Stimulated activated naive CD4-positive, alpha-beta T cell treated with Interleukin-2 at 50 U/mL for 16 hours (primary cell): ENCODE measurements around the gene SLC43A3.
"Not testable (repeated sequence)": the region's sequence is repeated elsewhere in the genome, so short reads cannot be mapped to it uniquely, and the experiment has no call there.

Experiments used
- DNase-seq: peaks from one replicate; lab custom pipeline; 2025; lab: John Stamatoyannopoulos, UW

Gene SLC43A3

DNA sequence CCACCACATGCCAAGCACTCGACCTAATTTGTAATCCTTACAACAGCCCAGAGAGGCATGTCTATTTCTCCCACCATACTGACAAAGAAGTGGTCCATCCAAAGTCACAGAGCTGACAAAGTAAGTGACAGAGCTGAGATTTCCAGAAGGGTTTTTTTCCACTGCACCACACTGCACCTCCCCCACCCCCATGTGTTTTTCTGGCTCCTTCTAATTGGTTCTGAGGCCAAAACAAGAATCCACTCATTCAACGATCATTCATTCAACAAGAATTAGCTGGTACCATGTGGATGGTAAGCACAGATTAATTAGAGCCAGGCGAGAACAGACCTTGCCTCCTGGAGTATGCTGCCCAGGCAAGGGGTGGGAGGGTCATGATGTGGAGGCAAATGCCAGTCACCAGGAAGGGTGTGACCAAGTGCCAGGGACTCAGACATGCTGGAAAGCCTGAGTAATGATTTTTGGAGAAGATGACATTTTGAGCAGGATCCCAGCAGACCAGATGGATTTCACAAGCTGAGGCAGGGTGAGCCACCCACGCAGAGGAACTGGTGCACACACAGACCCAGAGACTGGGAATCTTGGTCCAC, 21.6 kb downstream of the SLC43A3 start:
- no peak for DNase-seq

- DNase-seq = no peak
Measured at GRCh38 chr11:57403802-57404147, 23.1 kb downstream of the SLC43A3 start.

DNA sequence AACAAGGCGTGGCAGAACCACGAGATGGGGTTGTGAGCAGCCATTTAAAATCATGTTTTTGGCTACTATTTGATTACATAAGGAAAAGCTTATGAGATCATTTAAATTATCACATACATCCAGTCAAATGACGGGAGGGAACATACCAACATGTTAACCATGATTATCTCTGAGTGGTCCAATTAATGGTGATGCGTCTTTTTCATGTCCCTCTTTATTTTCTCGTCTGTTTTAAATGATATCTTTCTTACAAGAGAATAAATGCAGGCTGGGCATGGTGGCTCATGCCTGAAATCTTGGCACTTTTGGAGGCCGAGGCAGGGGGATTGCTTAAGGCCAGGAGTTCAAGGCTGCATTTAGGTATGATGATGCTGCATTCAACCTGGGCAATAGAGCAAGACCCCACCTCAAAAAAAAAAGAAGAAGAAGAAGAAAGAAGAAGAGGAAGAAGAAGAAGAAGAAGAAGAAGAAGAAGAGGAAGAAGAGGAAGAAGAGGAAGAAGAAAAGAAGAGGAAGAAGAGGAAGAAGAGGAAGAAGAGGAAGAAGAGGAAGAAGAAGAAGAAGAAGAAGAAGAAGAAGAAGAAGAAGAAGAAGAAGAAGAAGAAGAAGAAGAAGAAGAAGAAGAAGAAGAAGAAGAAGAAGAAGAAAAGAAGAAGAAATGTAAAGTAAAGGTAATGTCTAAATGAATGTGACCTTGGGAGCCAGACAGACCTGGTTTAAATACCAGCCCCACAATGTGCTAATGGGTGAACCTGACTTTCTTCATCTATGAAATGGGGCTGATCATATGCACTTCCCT, 23.7 kb downstream of the SLC43A3 start:
- DNase-seq = not testable (repeated sequence)

DNA sequence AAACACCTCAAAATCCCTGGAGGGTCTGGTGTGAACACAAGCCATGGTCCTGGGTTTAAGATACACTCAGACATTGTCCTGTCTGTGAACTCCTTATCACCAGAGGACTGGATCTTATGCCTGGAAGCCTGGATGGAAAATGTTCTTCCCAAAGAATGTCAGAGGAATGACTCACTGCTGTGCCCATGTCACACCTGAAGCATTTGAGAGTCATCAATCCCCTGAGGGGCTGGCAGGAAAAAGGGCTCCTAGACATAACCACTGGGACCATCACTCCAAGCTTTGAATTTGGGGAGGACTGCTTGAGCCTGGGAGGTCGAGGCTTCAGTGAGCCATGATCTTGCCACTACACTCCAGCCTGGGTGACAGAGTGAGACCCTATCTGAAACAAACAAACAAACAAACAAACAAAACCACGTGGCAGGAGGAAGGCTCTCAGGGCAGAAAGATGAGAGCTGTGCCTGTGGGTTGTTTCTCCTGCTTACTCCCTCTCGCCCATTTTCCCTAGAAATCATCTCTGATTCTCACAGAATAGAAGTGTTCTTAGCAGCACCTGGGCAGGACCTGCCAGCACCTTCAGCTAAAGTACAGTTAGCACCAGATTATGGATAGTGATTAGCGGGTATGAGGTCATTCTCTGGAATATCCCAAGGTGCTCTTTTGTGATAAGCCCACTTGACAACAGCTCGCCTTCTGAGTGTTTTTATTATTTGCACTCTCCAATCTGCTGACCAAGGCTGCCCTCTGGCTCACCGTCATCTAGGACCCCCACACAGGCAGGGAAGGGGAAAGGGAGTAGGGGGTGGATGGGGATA, 24.5 kb downstream of the SLC43A3 start:
- DNase-seq = no peak

DNA sequence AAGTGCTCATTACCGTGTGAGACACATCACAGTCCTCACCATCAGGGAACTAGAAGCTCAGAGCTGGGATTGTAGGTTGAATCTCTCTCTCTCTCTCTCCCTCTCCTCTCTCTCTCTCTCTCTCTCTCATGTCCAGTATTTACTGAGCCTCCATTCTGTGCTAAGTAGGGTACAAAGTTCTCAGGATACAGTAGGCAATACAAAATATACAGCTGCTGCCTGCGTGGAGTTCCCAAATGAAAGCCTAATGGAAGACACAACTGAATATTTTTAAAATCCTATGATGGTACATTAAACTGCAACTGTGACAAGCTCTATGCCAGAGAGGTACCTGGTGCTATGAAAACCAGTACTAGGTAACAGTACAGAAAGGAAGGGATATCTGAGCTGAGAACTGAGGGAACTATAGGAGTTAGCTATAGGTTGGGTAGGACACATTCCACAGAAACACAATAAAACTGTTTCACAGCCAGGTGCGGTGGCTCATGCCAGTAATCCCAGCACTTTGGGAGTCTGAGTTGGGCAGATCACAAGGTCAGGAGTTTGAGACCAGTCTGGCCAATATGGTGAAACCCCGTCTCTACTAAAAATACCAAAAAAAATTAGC, 26.8 kb downstream of the SLC43A3 start:
- no peak for DNase-seq

GRCh38 chr11:57399221-57399620, 27.7 kb downstream of the SLC43A3 start:
- no peak for DNase-seq

DNA sequence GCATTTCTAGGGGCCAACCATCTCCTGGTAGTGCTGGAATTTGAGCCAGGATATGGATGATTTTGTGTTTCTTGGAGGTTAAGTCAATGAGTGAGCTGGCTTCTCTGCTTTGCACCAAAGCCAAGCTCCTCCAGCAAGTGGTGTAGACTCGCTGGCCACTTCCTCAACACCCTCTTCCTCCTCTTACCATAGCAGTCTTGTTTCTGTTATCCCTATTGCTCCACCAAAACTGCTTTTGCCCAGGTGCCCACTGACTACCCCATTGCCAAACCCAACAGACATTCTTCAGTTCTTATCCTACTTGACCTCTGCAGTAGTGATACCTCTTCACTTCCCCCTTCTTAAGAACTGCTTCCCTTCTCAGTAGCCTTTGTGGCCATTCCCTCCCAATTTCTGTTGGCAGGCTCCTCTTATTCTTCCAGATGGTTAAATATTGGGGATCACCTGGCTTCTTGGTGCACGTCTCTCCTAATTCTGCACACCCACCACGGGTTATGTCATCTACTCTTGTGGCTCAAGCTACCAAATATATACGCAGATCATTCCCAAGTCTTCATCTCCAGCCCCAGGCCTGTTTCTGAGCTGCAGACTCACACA, 29.4 kb downstream of the SLC43A3 start:
- no peak for DNase-seq

GRCh38 chr11:57396744-57397143, 30.2 kb downstream of the SLC43A3 start:
- DNase-seq = no peak

DNA sequence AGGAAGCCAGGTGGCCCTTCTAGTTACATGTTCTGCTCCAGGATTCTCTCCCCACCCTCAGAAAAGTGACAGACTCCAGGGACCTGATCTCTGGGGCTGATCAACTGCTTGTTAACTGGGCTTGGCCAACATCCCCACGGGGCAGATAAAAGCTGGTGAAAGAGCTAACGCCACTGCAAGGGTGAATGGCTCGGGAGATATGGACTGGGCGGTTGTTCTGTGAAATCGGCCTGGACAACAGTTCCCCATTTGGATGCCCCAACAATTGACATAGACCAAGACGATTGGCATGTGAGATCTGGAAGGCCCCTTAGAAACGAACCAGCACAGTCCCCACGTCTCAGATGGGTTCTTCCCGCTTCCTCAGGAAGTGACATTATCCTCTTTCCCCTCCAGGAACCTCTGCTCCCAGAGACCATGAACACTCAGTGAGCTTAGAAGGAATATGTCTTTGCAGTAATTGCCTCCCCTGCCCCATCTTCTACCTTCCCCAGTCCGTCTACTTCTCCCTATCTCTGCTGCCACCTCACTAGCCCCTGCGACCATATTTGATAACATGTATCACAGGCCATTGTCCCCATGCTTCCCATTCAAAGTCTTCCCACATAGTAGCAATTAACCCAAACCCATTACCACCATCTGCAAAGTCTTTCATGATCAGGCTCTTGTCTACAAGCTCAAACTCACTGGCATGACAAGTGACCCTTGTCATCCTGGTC, 30.9 kb downstream of the SLC43A3 start:
- no peak for DNase-seq

- DNase-seq = no peak
Measured at GRCh38 chr11:57394203-57394965, 32.5 kb downstream of the SLC43A3 start.

GRCh38 chr11:57392763-57393105, 34.2 kb downstream of the SLC43A3 start:
- DNase-seq = no peak

DNA sequence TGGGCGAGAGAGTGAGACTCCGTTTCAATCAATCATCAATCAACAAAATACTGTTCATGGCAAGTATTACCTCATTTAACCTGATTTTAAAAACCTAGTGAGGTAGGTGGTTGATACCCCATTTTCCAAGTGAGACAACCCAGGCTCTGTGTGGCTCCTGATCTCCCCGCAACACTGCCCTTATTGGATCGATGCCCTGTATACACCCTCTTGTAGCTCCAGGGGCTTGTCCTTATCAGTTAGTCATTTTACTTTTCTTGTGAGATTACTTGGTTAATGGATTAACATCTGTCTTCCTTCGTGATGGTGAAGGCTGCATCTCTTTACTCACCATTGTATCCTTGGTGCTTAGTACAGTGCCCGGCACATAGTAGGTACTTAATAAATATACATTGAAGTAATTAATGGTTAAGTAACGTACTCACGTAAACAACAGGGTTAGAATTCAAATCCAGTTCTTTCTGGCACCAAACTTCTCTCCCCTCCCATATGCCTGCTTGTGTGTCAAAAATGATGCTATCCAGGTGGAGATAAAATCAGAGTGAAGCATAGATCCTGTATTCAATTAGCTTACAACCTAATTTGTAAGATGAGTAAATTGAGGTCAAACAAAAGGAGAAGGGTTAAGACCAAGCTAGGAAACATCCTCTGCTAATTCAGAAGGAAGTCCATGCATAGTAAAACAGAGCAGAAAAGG, 34.7 kb downstream of the SLC43A3 start:
- DNase-seq = no peak

GRCh38 chr11:57391539-57391938, 35.4 kb downstream of the SLC43A3 start:
- no peak for DNase-seq

DNA sequence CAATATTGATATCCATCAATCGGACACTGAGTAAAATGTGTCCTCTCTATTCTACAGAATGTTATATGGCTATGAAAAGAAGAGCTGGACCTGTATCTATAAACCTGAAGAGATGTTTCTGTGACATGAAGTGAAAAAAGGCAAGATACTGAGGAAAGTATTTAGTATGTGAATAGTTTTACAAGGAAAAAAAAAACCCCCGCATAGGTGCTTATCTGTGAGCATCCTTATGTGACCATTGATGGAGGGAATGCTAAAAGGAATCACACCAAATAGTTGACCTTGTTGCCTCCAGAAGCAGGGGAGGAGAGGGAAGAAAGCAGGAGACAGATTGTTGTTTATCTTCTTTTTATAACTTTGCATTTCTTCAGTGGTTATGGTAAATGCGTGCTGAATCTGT, 35.8 kb downstream of the SLC43A3 start:
- no peak for DNase-seq

DNA sequence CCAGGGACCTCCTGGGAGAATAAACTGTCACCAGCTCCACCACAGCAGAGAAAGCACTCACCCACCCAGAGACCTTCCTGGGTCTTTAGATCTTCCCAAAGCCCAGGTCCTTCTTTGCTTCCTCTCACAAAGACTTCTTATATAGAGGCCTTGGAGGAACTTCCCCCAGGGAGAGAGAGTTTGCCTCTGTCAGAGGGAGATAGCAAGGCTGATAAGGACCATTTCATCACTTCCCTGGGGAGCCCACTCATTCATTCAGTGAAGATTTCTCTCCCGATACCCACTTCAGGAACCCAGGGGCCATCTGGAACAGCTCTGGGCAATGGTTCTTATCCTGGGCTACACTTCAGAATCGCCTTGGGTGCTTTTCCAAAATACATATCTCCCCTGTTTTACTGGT, 36.4 kb downstream of the SLC43A3 start, which contains the start of gene PRG2:
Gene PRG2, minus strand, starts transcription at position 116 of the 400 bp plus-strand sequence. CDS start 706 bp downstream, outside the sequence.
- no peak for DNase-seq

- DNase-seq = no peak
Measured at GRCh38 chr11:57387289-57388030, 39.5 kb downstream of the SLC43A3 start.

GRCh38 chr11:57386178-57386940, 40.6 kb downstream of the SLC43A3 start:
- DNase-seq = no peak

DNA sequence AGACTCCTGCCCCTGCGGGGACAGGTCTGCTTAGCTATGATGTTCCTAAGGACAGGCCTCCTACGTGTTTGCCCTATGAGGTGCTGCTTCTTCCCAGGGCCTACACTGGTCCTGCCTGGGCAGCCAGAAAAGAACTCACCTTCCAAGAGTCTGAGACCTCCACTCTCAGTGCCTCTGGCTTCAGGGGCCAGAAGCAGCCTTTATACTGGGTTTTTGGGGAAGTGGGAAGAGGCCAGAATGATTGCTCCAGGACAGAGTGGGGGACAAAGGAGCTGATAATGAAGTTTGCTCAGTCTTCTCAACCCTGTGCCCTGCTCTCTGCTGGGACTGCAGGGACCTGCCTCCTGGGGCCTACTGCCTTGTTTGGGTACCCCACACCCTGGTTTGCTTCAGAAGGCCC, 45.9 kb downstream of the SLC43A3 start, which contains the start of gene PRG3:
Gene PRG3, minus strand, starts transcription at position 176 of the 400 bp plus-strand sequence. CDS start 442 bp downstream, outside the sequence.
- DNase-seq = no peak
